Colon (tissue), 2 donors: ENCODE data around the gene GLRX5.
"Not testable (repeated sequence)": the region's sequence is repeated elsewhere in the genome, so short reads cannot be mapped to it uniquely, and the experiment has no call there.

Experiments used
- FAIRE-seq: peaks from 2 replicates; lab custom pipeline; 2012; peaks lifted over from hg19 to GRCh38; lab: Jason Lieb, UNC
- donor health status: control.
- donor health status: control.

GLRX5 gene

DNA sequence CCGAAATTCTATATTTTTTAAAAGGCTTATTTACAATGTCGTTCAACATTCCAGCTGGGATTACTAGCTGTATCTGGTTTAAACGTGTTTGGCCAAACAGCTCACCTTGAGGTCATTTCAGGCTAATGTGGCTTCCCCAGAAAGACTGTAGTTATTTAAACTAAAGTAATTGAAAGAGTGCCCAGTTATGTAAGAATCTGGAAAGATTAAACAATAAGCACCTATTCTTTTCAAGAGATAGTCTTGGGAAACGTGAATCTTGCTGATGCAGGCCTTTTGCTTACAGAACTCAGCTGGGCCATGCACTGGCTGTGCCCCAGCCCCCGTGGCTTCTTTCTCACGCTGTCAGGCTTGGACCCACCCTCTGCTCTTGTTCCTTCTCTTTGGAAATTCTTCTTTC, 24.4 kb downstream of the GLRX5 start:
- FAIRE-seq, result no peak

DNA sequence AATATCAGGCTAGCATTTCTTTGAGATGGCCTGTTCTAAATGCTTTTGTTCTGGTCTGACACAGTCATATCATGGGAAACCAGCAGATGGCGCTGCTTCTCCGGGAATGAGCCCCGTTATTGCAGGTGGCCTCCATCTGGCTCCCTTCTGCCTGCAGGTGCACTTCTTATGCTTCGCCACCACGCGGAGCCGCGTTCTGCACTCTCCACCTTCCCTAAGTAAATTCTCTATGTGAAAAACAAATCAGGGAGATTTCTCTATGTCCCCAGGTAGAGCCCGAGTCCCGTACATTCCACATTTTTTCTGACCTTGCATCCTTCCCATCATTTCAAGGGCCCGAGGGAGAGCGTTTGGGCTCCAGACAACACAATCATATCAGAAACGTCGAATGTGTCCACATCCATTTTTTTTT, 26.2 kb downstream of the GLRX5 start:
- no peak for FAIRE-seq

GRCh38 chr14:95562892-95563685, 28.2 kb downstream of the GLRX5 start:
- no peak for FAIRE-seq

- FAIRE-seq, result no peak
Observed at GRCh38 chr14:95564060-95564459, 29.2 kb downstream of the GLRX5 start.

DNA sequence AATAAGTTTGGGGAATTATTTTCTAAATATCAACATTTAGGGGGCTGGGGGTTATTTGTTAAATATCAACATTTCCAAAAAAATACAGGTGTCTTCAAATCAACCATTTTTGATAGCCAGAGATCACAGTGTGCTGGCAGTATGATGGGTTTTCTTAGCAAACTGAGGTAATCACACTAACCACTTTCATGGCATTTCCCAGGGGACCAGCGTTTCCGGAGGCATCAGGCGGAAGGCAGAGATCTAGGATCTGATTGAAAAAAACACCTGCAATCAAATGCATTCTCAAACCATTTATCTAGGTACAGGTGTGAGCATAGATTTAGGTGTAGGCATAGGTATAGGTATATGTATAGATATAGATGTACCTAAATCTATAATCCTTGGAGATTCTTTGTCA, 34.6 kb downstream of the GLRX5 start:
- FAIRE-seq, result no peak

DNA sequence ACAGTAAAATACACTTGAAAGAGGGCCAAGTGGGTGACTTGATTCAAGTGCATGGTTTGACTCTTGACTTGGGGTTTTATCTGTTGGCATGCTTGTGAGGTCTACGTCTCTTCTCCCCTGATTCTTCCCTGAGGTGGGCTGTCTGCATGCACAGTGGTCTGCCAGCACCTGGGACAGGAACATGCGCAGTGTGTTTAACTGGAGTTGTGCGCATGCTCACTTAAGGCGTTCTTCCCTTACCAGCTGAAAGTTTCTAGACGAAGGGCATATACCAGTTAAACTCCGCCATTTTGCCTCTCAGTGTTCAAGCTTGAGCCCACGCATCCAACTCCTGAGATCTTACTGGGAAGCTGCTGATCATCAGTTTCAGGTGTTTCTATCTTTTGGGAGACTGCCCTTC, 38.5 kb downstream of the GLRX5 start:
- FAIRE-seq, result no peak

DNA sequence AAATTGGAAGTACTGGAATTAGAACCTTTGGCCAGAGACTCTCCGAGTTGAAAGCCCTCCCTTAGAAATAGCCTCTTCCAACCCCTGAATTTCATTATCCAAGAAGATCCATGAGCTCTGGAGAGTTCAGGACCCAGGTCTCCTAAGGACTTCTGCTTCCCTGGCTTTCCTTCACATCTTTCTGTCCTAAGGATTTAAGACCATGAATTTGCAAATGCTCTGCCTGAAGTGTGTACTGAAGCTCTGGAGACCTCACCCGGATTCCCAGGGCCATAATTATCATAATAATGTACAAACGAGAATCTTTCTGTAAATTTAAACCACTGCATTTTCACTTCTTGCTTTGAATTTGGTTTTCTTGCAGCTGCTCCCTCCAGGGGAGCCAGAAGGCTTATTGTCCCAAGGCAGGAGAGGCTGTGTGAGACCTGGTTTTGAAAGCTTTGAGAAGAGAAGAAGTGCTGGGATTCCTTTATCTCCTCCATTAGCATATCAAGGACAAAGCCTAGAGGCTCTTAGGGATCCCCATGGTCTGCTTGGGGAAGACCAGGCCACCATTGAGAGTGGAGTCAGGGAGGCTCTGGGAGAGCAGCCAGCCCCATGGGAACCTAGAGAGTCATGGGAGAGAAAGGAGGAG, 41.1 kb downstream of the GLRX5 start:
- no peak for FAIRE-seq

DNA sequence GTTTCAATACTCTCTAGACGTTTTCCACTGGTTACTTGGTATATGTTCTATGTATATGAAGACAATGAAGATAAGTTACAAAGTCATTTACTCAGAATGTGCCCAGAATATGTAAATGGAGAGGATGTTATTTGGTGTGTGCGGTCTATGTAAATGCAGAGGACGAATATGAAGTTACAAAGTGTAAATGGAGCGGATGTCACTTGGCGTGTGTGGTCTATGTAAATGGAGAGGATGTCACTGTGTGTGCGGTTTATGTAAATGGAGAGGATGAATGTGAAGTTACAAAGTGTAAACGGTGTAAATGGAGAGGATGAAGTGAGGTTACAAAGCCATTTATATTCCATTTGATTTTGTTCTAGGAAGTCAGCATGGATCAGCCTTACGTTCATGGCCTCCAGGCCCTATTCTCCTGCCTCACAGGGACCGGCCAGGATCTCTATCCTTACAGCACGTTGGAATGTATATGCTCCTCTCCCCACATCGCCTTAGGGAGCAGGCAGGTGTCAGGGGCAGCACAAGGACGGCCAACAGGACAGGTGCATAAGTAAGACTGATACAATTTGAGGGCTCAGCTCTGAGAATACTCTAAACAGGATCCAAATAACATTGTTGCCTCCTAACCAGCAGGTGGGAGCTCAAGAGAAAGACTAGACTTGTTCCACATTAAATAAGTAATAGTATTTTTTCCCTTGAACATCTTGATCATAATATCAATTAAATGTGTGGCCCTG, 42.4 kb downstream of the GLRX5 start:
- FAIRE-seq, result no peak

DNA sequence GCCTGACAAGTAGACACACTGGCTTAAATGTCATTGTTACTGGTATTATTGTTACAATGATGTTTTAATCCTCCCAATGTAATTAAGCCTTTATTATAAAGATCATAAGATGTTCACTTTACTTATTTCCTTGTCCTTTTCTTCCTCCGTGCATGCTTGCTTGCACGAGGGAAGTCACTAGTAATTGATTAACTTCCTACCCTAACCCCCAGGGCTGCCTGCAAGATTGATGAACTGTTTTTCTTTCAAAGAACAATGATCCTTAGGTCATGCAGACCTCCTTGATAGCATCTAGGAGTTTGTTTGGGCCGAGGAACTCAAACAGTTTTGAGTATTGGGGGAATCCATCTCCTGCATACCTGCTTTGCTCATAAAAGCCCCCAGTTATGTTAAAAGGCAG, 43.0 kb downstream of the GLRX5 start:
- FAIRE-seq, result no peak

GRCh38 chr14:95583836-95584617, 49.2 kb downstream of the GLRX5 start:
- not testable (repeated sequence) for FAIRE-seq

- FAIRE-seq, result no peak
Observed at GRCh38 chr14:95585953-95586620, 51.2 kb downstream of the GLRX5 start.

DNA sequence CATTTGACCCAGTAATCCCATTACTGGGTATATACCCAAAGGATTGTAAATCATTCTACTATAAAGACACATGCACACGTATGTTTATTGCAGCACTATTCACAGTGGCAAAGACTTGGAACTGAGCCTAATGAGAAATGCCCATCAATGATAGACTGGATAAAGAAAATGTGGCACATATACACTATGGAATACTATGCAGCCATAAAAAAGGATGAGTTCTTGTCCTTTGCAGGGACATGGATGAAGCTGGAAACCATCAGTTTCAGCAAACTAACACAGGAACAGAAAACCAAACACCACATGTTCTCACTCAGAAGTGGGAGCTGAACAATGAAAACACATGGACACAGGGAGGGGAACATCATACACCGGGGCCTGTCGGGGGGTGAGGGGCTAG, 56.3 kb downstream of the GLRX5 start:
- FAIRE-seq, result not testable (repeated sequence)
